HepG2 (cell line): ENCODE measurements around the gene IQCN. TPM values are rescaled to one million over a fixed set of nuclear protein-coding genes. Genes with fewer than 3 reads are reported as not detected.

Experiments
- BRD4 ChIP-seq: sonication (generic); formaldehyde crosslinking; IDR thresholded peaks from 2 replicates; pipeline ENCODE4 v1.4.0; 2020; ENCODE audit warnings: missing genetic modification reagents
- ETV6 ChIP-seq: sonication (generic); formaldehyde crosslinking; conservative IDR thresholded peaks from 2 replicates; pipeline ENCODE4 v1.4.0; 2020; ENCODE audit warnings: missing genetic modification reagents
- GATAD2A ChIP-seq: IDR thresholded peaks from 2 replicates; pipeline ENCODE4 v1.6.1; 2016
- KDM5B ChIP-seq: sonication (generic); formaldehyde crosslinking; IDR thresholded peaks from 2 replicates; pipeline ENCODE4 v1.4.0; 2020; ENCODE audit warnings: missing genetic modification reagents, mild to moderate bottlenecking, borderline replicate concordance
- MAF1 ChIP-seq: sonication (generic); formaldehyde crosslinking; IDR thresholded peaks from 2 replicates; pipeline ENCODE4 v1.5.0; 2020; ENCODE audit warnings: missing genetic modification reagents, borderline replicate concordance
- MBD4 ChIP-seq: IDR thresholded peaks from 2 replicates; pipeline ENCODE4 v1.6.1; 2012; ENCODE audit warnings: low read length, inconsistent platforms, borderline replicate concordance
- NFE2 ChIP-seq: sonication (generic); formaldehyde crosslinking; IDR thresholded peaks from 2 replicates; pipeline ENCODE4 v1.4.0; 2020; ENCODE audit warnings: missing genetic modification reagents
- RFXAP ChIP-seq: sonication (generic); formaldehyde crosslinking; IDR thresholded peaks from 2 replicates; pipeline ENCODE4 v1.4.0; 2020; ENCODE audit warnings: missing genetic modification reagents, borderline replicate concordance
- SALL2 ChIP-seq: sonication (generic); formaldehyde crosslinking; IDR thresholded peaks from 2 replicates; pipeline ENCODE4 v1.8.1; 2023; ENCODE audit warnings: mild to moderate bottlenecking, missing genetic modification reagents, inconsistent platforms
- SAP130 ChIP-seq: IDR thresholded peaks from 2 replicates; pipeline ENCODE4 v1.6.1; 2016; ENCODE audit warnings: low read depth
- SMAD1 ChIP-seq: sonication (generic); formaldehyde crosslinking; IDR thresholded peaks from 2 replicates; pipeline ENCODE4 v1.4.0; 2020; ENCODE audit warnings: missing genetic modification reagents, low read depth, mild to moderate bottlenecking, borderline replicate concordance
- SMARCC2 ChIP-seq: fragments of 450-650 bp; IDR thresholded peaks from 2 replicates; pipeline ENCODE4 v1.6.1; 2017; ENCODE audit warnings: antibody characterized with exemption, mild to moderate bottlenecking
- TCF12 ChIP-seq, 2 experiments: fragments of 450-650 bp in 1 of 2; sonication (generic) in 1 of 2; formaldehyde crosslinking in 1 of 2; IDR thresholded peaks; 2 replicates each; pipeline versions ENCODE4 v1.6.1 to v1.8.0; 2017 to 2022; ENCODE audit warnings: antibody characterized with exemption in 1 of 2, mild to moderate bottlenecking in 1 of 2, missing genetic modification reagents in 1 of 2, moderate library complexity in 1 of 2
- TEF ChIP-seq: sonication (generic); formaldehyde crosslinking; IDR thresholded peaks from 2 replicates; pipeline ENCODE4 v1.5.0; 2020; ENCODE audit warnings: missing genetic modification reagents
- YY1 ChIP-seq: IDR thresholded peaks from 2 replicates; pipeline ENCODE4 v1.6.1; 2011; ENCODE audit warnings: low read length, low read depth, moderate library complexity, mild to moderate bottlenecking; ENCODE audit not compliant: insufficient read depth, insufficient replicate concordance
- ZFP1 ChIP-seq: IDR thresholded peaks from 2 replicates; pipeline ENCODE4 v1.6.1; 2016
- ZFYVE20 ChIP-seq: sonication (generic); formaldehyde crosslinking; IDR thresholded peaks from 2 replicates; pipeline ENCODE4 v1.8.0; 2023; ENCODE audit warnings: low read depth, mild to moderate bottlenecking, moderate library complexity, missing genetic modification reagents, borderline replicate concordance
- ZNF251 ChIP-seq: sonication (generic); formaldehyde crosslinking; IDR thresholded peaks from 2 replicates; pipeline ENCODE4 v1.9.0; 2021; ENCODE audit warnings: mild to moderate bottlenecking, missing genetic modification reagents
- ZNF383 ChIP-seq: sonication (generic); formaldehyde crosslinking; IDR thresholded peaks from 2 replicates; pipeline ENCODE4 v1.4.0; 2020; ENCODE audit warnings: missing genetic modification reagents, mild to moderate bottlenecking, borderline replicate concordance
- ZNF441 ChIP-seq: sonication (generic); formaldehyde crosslinking; IDR thresholded peaks from 2 replicates; pipeline ENCODE4 v1.7.0; 2021; ENCODE audit warnings: missing genetic modification reagents, borderline replicate concordance
- ZNF780A ChIP-seq: sonication (generic); formaldehyde crosslinking; IDR thresholded peaks from 2 replicates; pipeline ENCODE4 v1.8.0; 2022; ENCODE audit warnings: mild to moderate bottlenecking, missing genetic modification reagents, moderate library complexity
- ZNF850 ChIP-seq: sonication (generic); formaldehyde crosslinking; conservative IDR thresholded peaks from 2 replicates; pipeline ENCODE4 v1.9.0; 2021; ENCODE audit warnings: mild to moderate bottlenecking, missing genetic modification reagents
- ZSCAN21 ChIP-seq: sonication (generic); formaldehyde crosslinking; IDR thresholded peaks from 2 replicates; pipeline ENCODE4 v1.8.0; 2022; ENCODE audit warnings: mild to moderate bottlenecking, missing genetic modification reagents, moderate library complexity, borderline replicate concordance
- ZSCAN30 ChIP-seq: sonication (generic); formaldehyde crosslinking; IDR thresholded peaks from 2 replicates; pipeline ENCODE4 v1.5.0; 2020; ENCODE audit warnings: mild to moderate bottlenecking, missing genetic modification reagents
- polyA plus RNA-seq, 8 experiments: library from polyadenylated mRNA; depleted of rRNA in 3 of 8; stranded (reverse) in 7 of 8; unstranded in 1 of 8; fragments of >200 nt; fragmentation: Illumina TruSeq in 4 of 8; extraction: Trizol in 4 of 8; gene quantifications; 2 replicates each; pipeline versions ENCODE4 v1.2.1 to v1.2.3, GENCODE V29; 2011 to 2016; ENCODE audit warnings: low read depth in 4 of 8, missing spikeins in 1 of 8, mixed read lengths in 1 of 8; ENCODE audit not compliant: insufficient read depth in 1 of 8
- total RNA-seq, 5 experiments: library from RNA; depleted of rRNA; stranded (reverse); fragments of >200 nt; fragmentation: Illumina TruSeq; extraction: Trizol; gene quantifications; 2 replicates each; pipeline ENCODE4 v1.2.3, GENCODE V29; 2016; ENCODE audit warnings: low read depth in 1 of 5
- TF ChIP-seq, protein P1 (sequence below): IDR thresholded peaks from 2 replicates; pipeline ENCODE4 v1.6.1; 2016
- TF ChIP-seq, protein P2 (sequence below): sonication (generic); formaldehyde crosslinking; conservative IDR thresholded peaks from 2 replicates; pipeline ENCODE4 v1.4.0; 2020; ENCODE audit warnings: missing genetic modification reagents

Gene IQCN
- total and polyA plus RNA-seq, 2 of the 13 experiments (the other 11 are each of a cell fraction or from before 2014, with no cell fraction given) = 0.04 to 0.18 TPM

GRCh38 chr19:18281082-18282020 is 7.1 kb upstream of the IQCN start, which contains the start of gene JUND (continued):
- TF ChIP-seq ZSCAN21 (CRISPR knock-in tag) (peak; percentile 54; the same call in 1 of the 2 replicates), KDM5B (CRISPR knock-in tag) (peak; percentile 6; the same call in 1 of the 2 replicates), GATAD2A (CRISPR knock-in tag) (no peak), ZNF251 (CRISPR knock-in tag) (no peak), ETV6 (CRISPR knock-in tag) (no peak; the same call in 1 of the 2 replicates), ZNF383 (CRISPR knock-in tag) (no peak), ZFP1 (CRISPR knock-in tag) (no peak), TCF12 (IDR thresholded peaks at IDR 0.05) (no peak), TCF12 (CRISPR knock-in tag; IDR thresholded peaks at IDR 0.05) (0 out of 2 replicates have a peak, but pooled peaks have one; percentile 12), MAF1 (no peak), SAP130 (peak; percentile 61), NFE2 (CRISPR knock-in tag) (no peak), ZNF850 (0 out of 2 replicates have a peak, but pooled peaks have one; percentile 23), SALL2 (CRISPR knock-in tag) (0 out of 2 replicates have a peak, but pooled peaks have one; percentile 42), MBD4 (no peak), TEF (CRISPR knock-in tag) (no peak), SMARCC2 (no peak), SMAD1 (CRISPR knock-in tag) (0 out of 2 replicates have a peak, but pooled peaks have one; percentile 72), ZNF441 (CRISPR knock-in tag) (peak; percentile 34; the same call in 1 of the 2 replicates), ZSCAN30 (CRISPR knock-in tag) (no peak), BRD4 (CRISPR knock-in tag) (0 out of 2 replicates have a peak, but pooled peaks have one; percentile 58), RFXAP (CRISPR knock-in tag) (peak; percentile 55; the same call in 1 of the 2 replicates), YY1 (peak; percentile 48), ZNF780A (CRISPR knock-in tag) (no peak), ZFYVE20 (CRISPR knock-in tag) (0 out of 2 replicates have a peak, but pooled peaks have one; percentile 79)
- TF ChIP-seq, protein P1, sequence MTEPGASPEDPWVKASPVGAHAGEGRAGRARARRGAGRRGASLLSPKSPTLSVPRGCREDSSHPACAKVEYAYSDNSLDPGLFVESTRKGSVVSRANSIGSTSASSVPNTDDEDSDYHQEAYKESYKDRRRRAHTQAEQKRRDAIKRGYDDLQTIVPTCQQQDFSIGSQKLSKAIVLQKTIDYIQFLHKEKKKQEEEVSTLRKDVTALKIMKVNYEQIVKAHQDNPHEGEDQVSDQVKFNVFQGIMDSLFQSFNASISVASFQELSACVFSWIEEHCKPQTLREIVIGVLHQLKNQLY = no peak
- TF ChIP-seq, protein P2, sequence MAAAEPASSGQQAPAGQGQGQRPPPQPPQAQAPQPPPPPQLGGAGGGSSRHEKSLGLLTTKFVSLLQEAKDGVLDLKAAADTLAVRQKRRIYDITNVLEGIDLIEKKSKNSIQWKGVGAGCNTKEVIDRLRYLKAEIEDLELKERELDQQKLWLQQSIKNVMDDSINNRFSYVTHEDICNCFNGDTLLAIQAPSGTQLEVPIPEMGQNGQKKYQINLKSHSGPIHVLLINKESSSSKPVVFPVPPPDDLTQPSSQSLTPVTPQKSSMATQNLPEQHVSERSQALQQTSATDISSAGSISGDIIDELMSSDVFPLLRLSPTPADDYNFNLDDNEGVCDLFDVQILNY = no peak
